ENCODE data around the gene IFT25. TPM values are rescaled to one million over a fixed set of nuclear protein-coding genes. Genes with fewer than 3 reads are reported as not detected.

IFT25 gene
- total RNA-seq, 1 donor from 2014 or later: 27.7 TPM

DNA sequence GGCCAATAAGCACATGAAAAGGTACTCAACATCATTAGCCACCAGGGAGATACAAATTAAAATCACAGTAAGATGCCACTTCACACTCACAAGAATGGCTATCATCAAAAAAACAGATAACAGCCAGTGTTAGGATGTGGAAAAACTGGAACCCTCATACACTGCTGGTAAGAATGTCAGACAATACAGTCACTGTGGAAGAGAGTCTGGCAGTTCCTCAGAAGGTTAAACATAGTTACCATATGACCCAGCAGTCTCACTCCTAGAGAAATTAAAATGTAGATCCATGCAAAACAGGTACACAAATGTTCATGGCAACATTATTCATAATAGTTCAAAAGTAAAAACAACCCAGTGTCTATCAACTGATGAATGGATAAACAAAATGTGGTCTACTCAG is 39.2 kb upstream of the IFT25 start:
- Mint-ChIP-seq H3K27ac (ENCODE audit: unreplicated experiment) (no peak overlapping the region), H3K27me3 (ENCODE audit: unreplicated experiment) (no peaks in the 10 kb centered on the region), H3K4me3 (ENCODE audit: unreplicated experiment) (no peak overlapping the region), H3K4me1 (ENCODE audit: unreplicated experiment) (peaks cover 14% of the 10 kb centered on the region), H3K9me3 (ENCODE audit: unreplicated experiment) (no peaks in the 10 kb centered on the region), H3K36me3 (ENCODE audit: low read depth, unreplicated experiment) (no peaks in the 10 kb centered on the region)
- no peak for DNase-seq (ENCODE audit: low spot score)
- TF ChIP-seq, protein P1, sequence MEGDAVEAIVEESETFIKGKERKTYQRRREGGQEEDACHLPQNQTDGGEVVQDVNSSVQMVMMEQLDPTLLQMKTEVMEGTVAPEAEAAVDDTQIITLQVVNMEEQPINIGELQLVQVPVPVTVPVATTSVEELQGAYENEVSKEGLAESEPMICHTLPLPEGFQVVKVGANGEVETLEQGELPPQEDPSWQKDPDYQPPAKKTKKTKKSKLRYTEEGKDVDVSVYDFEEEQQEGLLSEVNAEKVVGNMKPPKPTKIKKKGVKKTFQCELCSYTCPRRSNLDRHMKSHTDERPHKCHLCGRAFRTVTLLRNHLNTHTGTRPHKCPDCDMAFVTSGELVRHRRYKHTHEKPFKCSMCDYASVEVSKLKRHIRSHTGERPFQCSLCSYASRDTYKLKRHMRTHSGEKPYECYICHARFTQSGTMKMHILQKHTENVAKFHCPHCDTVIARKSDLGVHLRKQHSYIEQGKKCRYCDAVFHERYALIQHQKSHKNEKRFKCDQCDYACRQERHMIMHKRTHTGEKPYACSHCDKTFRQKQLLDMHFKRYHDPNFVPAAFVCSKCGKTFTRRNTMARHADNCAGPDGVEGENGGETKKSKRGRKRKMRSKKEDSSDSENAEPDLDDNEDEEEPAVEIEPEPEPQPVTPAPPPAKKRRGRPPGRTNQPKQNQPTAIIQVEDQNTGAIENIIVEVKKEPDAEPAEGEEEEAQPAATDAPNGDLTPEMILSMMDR (IDR thresholded peaks at IDR 0.05; ENCODE audit: unreplicated experiment): no peak

DNA sequence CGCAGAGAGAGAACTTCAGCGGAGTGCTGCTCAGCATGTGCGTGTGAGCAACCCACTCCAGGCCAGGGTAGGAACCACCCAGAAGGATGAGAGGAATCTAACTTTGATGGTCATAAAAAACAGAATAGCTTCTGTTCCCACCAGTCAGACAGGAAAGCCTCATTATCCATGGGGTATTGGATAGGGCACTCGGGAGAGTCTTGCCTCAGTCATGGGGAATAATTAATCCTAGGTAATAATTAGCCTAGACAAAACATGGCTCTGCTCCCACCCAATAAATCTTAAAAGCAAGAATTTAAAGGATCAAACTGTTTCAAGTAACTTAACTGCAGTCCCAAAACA is 37.2 kb upstream of the IFT25 start:
- peaks cover 3% of the 10 kb centered on the region for H3K27me3 Mint-ChIP-seq (ENCODE audit: unreplicated experiment)
- peak overlapping the region; percentile 43 for H3K27ac Mint-ChIP-seq (ENCODE audit: unreplicated experiment)
- TF ChIP-seq, protein P1 (IDR thresholded peaks at IDR 0.05; ENCODE audit: unreplicated experiment): no peak
- H3K4me3 Mint-ChIP-seq (ENCODE audit: unreplicated experiment): peak overlapping the region; percentile 66
- H3K4me1 Mint-ChIP-seq (ENCODE audit: unreplicated experiment): peaks cover 27% of the 10 kb centered on the region
- no peaks in the 10 kb centered on the region for H3K9me3 Mint-ChIP-seq (ENCODE audit: unreplicated experiment)
- H3K36me3 Mint-ChIP-seq (ENCODE audit: low read depth, unreplicated experiment): no peaks in the 10 kb centered on the region
- no peak for DNase-seq (ENCODE audit: low spot score)

DNA sequence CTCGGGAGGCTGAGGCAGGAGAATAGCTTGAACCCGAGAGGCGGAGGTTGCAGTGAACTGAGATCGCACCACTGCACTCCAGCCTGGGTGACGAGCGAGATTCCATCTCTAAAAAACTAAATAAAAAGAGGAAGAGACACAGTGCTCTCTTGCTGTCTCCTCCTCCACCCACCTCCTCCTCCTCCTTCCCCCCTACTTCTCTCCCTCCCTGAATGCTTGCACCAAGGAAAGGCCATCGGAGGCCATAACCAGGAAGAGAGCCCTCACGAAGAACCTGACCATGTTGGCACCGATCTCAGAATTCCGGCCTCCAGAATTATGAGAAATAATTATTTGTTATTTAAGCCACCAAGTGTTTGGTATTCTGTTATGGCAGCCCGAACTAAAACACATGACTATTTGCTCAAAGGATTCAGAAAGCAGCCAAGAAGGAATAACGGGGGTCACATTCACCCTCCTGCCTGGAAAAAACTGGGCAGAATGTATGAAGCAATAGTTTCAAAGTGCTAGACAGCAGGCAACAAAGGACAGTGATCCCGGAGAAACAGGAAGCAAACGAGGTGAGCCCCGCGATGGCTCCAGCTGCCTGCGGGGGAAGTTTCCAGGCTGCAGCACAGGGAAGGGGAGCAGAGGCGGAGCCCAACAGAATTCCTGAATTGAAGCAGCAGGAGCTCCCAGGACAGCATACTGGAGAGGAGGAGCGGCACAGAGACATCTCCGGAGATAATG is 36.7 kb upstream of the IFT25 start:
- H3K27me3 Mint-ChIP-seq (ENCODE audit: unreplicated experiment): peaks cover 3% of the 10 kb centered on the region
- TF ChIP-seq, protein P1 (IDR thresholded peaks at IDR 0.05; ENCODE audit: unreplicated experiment): no peak
- peak overlapping the region; percentile 43 for H3K27ac Mint-ChIP-seq (ENCODE audit: unreplicated experiment)
- peak overlapping the region; percentile 66 for H3K4me3 Mint-ChIP-seq (ENCODE audit: unreplicated experiment)
- no peaks in the 10 kb centered on the region for H3K9me3 Mint-ChIP-seq (ENCODE audit: unreplicated experiment)
- DNase-seq (ENCODE audit: low spot score): peak; percentile 53
- no peaks in the 10 kb centered on the region for H3K36me3 Mint-ChIP-seq (ENCODE audit: low read depth, unreplicated experiment)
- H3K4me1 Mint-ChIP-seq (ENCODE audit: unreplicated experiment): peaks cover 27% of the 10 kb centered on the region

DNA sequence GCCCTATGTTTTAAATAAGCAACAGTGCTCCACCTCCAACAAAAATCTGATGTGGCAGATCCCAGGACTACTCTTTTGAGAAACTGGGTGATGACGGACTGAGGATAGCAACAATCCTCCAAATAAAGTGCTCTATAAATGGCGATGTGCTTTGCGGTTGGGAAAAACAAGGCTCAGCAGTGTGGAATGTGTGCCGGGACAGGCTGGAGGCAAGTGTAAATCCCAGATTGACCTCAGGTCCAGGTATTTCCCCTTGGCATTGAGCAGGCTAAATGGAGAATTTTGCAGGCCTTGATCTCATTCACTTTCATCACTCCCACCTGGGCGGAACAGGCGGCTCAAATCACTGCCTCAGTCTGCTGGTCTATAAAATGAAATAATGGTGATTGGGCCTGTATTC is 35.7 kb upstream of the IFT25 start:
- Mint-ChIP-seq H3K27me3 (ENCODE audit: unreplicated experiment) (peaks cover 3% of the 10 kb centered on the region), H3K9me3 (ENCODE audit: unreplicated experiment) (no peaks in the 10 kb centered on the region), H3K4me3 (ENCODE audit: unreplicated experiment) (no peak overlapping the region), H3K36me3 (ENCODE audit: low read depth, unreplicated experiment) (no peaks in the 10 kb centered on the region), H3K4me1 (ENCODE audit: unreplicated experiment) (peaks cover 33% of the 10 kb centered on the region), H3K27ac (ENCODE audit: unreplicated experiment) (no peak overlapping the region)
- TF ChIP-seq, protein P1 (IDR thresholded peaks at IDR 0.05; ENCODE audit: unreplicated experiment): no peak
- no peak for DNase-seq (ENCODE audit: low spot score)

DNA sequence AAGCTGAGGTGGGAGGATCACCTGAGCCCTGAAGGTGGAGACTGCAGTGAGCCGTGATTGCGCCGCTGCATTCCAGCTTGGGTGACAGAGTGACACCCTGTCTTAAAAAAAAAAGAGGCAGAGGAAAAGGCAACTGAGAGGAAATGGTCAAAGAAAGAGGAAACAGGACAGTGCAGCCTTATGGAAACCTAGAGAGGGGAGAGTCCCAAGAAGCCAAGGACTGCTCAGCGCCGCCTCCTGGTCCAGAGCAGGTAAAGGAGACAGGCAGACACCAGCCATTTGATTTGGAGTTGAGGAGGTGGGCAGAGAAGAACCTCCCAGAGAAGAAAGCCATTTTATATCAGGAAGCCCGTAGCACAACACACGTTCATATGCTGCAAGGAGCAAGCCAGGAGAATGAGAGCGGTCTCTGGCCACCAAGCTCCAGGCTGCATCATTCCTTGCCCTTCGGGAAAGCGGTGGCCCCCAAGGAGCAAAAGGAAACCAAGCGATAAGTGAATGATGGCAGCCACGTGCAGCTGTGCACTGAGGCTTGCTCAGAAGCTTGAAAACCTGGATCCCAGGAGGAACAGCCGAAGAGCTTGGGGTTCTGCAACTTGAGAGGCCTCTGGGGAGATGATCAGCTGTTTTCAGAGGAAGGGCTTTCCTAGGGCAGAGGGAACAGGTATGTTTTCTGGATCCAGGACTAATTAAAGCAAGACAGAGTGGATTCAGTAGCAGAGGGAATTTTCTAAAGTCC is 34.4 kb upstream of the IFT25 start:
- peaks cover 4% of the 10 kb centered on the region for H3K27me3 Mint-ChIP-seq (ENCODE audit: unreplicated experiment)
- TF ChIP-seq, protein P1 (IDR thresholded peaks at IDR 0.05; ENCODE audit: unreplicated experiment): no peak
- peaks cover 34% of the 10 kb centered on the region for H3K4me1 Mint-ChIP-seq (ENCODE audit: unreplicated experiment)
- H3K9me3 Mint-ChIP-seq (ENCODE audit: unreplicated experiment): no peaks in the 10 kb centered on the region
- H3K4me3 Mint-ChIP-seq (ENCODE audit: unreplicated experiment): no peak overlapping the region
- no peaks in the 10 kb centered on the region for H3K36me3 Mint-ChIP-seq (ENCODE audit: low read depth, unreplicated experiment)
- no peak overlapping the region for H3K27ac Mint-ChIP-seq (ENCODE audit: unreplicated experiment)
- DNase-seq (ENCODE audit: low spot score): no peak
